ENCODE results near the gene LRRN2. TPM values are rescaled to one million over a fixed set of nuclear protein-coding genes. Genes with fewer than 3 reads are reported as not detected.

The LRRN2 gene
- total and polyA plus RNA-seq, 2 experiments from 2014 or later: 0.74 to 2.6 TPM

GRCh38 chr1:204571631-204572030 is 113.9 kb downstream of the LRRN2 start:
- no peak overlapping the region for H3K4me3 Mint-ChIP-seq
- peaks cover 73% of the 10 kb centered on the region for H3K4me1 Mint-ChIP-seq
- no peaks in the 10 kb centered on the region for H3K9me2 ChIP-seq (ENCODE audit: insufficient read depth)
- no peak overlapping the region for H2AFZ ChIP-seq
- no peaks in the 10 kb centered on the region for H3K36me3 ChIP-seq (ENCODE audit: insufficient read depth)
- peaks cover 8% of the 10 kb centered on the region; the same call in 1 of the 2 replicates for H3F3A ChIP-seq (replicated peaks; ENCODE audit: low read depth)
- TF ChIP-seq JUNB (IDR thresholded peaks at IDR 0.05; ENCODE audit: unreplicated experiment) (no peak), ZNF331 (CRISPR knock-in tag; IDR thresholded peaks at IDR 0.05; ENCODE audit: low read depth) (no peak), NANOG (IDR thresholded peaks at IDR 0.05; ENCODE audit: borderline replicate concordance) (no peak), ZNF462 (CRISPR knock-in tag; IDR thresholded peaks at IDR 0.05) (no peak)
- no peaks in the 10 kb centered on the region for H3K36me3 Mint-ChIP-seq (ENCODE audit: low read depth)
- no peak overlapping the region for H3K4me2 ChIP-seq
- H3K4me1 ChIP-seq (ENCODE audit: insufficient read depth): peaks cover 67% of the 10 kb centered on the region
- peaks cover 19% of the 10 kb centered on the region for H3K27me3 Mint-ChIP-seq (ENCODE audit: insufficient read depth, low read depth, poor library complexity)
- H3K27ac ChIP-seq (ENCODE audit: low read depth): no peak overlapping the region
- no peak overlapping the region for H3K27ac Mint-ChIP-seq
- H3K4me3 ChIP-seq: no peak overlapping the region
- no peaks in the 10 kb centered on the region for H4K20me1 ChIP-seq (replicated peaks; ENCODE audit: insufficient read depth)
- DNase-seq (ENCODE audit: low spot score) (no peak), ATAC-seq (no peak)
- no peaks in the 10 kb centered on the region; the same call in 2 of the 3 replicates for H3K9me3 Mint-ChIP-seq
- H3K27me3 ChIP-seq (ENCODE audit: insufficient read depth): 0 out of 2 replicates have a peak, but pooled peaks cover 5% of the 10 kb centered on the region
- no peaks in the 10 kb centered on the region for H3K79me2 ChIP-seq (replicated peaks; ENCODE audit: insufficient read depth)

DNA sequence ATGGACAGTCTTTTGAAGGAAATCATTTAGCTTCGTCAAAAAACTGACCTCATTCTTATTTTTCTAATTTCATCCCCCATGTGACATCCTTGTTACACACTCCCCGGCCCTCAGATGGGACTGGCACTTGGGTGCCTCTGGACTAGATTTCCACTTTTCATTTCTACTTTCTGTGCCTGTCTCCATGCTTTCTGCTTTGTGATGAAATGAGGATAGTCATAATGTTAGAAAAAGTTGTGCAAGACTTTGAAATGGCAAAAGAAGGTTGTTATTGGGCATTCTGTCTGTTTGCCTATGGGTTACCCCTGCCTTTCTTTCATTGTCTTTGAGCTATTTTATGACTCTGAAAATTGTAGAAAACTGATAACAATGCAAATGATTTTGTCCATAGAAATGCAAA is 114.4 kb downstream of the LRRN2 start:
- DNase-seq (ENCODE audit: low spot score) (no peak), ATAC-seq (no peak)
- Mint-ChIP-seq H3K4me3 (no peak overlapping the region), H3K9me3 (no peaks in the 10 kb centered on the region; the same call in 2 of the 3 replicates), H3K27ac (no peak overlapping the region), H3K36me3 (ENCODE audit: low read depth) (no peaks in the 10 kb centered on the region), H3K4me1 (peaks cover 73% of the 10 kb centered on the region), H3K27me3 (ENCODE audit: insufficient read depth, low read depth, poor library complexity) (peaks cover 17% of the 10 kb centered on the region)
- H4K20me1 ChIP-seq (replicated peaks; ENCODE audit: insufficient read depth): no peaks in the 10 kb centered on the region
- H3K4me3 ChIP-seq: no peak overlapping the region
- H3K9me2 ChIP-seq (ENCODE audit: insufficient read depth): no peaks in the 10 kb centered on the region
- H3K27me3 ChIP-seq (ENCODE audit: insufficient read depth): 0 out of 2 replicates have a peak, but pooled peaks cover 5% of the 10 kb centered on the region
- peaks cover 10% of the 10 kb centered on the region; the same call in 1 of the 2 replicates for H3F3A ChIP-seq (replicated peaks; ENCODE audit: low read depth)
- no peak overlapping the region for H2AFZ ChIP-seq
- no peak overlapping the region for H3K27ac ChIP-seq (ENCODE audit: low read depth)
- TF ChIP-seq ZNF114 (CRISPR knock-in tag; IDR thresholded peaks at IDR 0.05): no peak
- TF ChIP-seq EZH2phosphoT487 (IDR thresholded peaks at IDR 0.05; ENCODE audit: unreplicated experiment): no peak
- TF ChIP-seq REST (IDR thresholded peaks at IDR 0.05; ENCODE audit: unreplicated experiment): no peak
- TF ChIP-seq, protein P1, sequence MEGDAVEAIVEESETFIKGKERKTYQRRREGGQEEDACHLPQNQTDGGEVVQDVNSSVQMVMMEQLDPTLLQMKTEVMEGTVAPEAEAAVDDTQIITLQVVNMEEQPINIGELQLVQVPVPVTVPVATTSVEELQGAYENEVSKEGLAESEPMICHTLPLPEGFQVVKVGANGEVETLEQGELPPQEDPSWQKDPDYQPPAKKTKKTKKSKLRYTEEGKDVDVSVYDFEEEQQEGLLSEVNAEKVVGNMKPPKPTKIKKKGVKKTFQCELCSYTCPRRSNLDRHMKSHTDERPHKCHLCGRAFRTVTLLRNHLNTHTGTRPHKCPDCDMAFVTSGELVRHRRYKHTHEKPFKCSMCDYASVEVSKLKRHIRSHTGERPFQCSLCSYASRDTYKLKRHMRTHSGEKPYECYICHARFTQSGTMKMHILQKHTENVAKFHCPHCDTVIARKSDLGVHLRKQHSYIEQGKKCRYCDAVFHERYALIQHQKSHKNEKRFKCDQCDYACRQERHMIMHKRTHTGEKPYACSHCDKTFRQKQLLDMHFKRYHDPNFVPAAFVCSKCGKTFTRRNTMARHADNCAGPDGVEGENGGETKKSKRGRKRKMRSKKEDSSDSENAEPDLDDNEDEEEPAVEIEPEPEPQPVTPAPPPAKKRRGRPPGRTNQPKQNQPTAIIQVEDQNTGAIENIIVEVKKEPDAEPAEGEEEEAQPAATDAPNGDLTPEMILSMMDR (conservative IDR thresholded peaks at IDR 0.05; ENCODE audit: low read depth in 2 of 2): no peak
- no peak for TF ChIP-seq JUNB (IDR thresholded peaks at IDR 0.05; ENCODE audit: unreplicated experiment)
- TF ChIP-seq ZNF331 (CRISPR knock-in tag; IDR thresholded peaks at IDR 0.05; ENCODE audit: low read depth): no peak
- H3K4me1 ChIP-seq (ENCODE audit: insufficient read depth): peaks cover 66% of the 10 kb centered on the region
- H3K36me3 ChIP-seq (ENCODE audit: insufficient read depth): no peaks in the 10 kb centered on the region
- no peaks in the 10 kb centered on the region for H3K79me2 ChIP-seq (replicated peaks; ENCODE audit: insufficient read depth)
- no peak overlapping the region for H3K4me2 ChIP-seq

Measured in GM23338 (cell line).